DND-41 (cell line): Measurements from ENCODE around the gene GABRG3.

Source experiments
- EZH2 ChIP-seq: IDR thresholded peaks from 3 replicates; pipeline ENCODE4 v1.6.1; 2012; ENCODE audit warnings: borderline replicate concordance, low read depth, mild to moderate bottlenecking, moderate library complexity, low read length, inconsistent platforms; ENCODE audit not compliant: severe bottlenecking
- TF ChIP-seq, protein P1 (sequence below): IDR thresholded peaks from 2 replicates; pipeline ENCODE4 v1.5.1; 2012; ENCODE audit warnings: borderline replicate concordance, low read length, moderate library complexity, mild to moderate bottlenecking; ENCODE audit not compliant: poor library complexity, severe bottlenecking; ENCODE audit errors: extremely low read depth

DNA sequence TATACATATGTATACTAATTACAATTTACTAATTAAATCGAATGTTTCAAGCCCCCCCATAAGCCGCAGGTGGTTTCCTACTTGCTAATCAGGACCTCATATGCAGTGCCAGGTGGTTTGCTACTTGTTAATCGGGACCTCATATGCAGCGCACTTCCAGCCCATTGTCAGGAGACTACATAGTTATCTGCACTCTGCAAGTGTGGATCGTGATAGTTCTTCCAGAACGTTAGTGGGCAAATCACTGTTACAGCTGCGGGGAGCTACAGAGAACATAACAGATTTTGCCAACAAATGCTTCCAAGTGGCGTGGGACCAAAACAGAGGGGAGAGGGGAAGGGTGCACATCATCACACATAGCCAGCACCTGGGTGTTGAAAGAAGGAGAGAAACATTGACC, 558.4 kb downstream of the GABRG3 start:
- TF ChIP-seq, protein P1, sequence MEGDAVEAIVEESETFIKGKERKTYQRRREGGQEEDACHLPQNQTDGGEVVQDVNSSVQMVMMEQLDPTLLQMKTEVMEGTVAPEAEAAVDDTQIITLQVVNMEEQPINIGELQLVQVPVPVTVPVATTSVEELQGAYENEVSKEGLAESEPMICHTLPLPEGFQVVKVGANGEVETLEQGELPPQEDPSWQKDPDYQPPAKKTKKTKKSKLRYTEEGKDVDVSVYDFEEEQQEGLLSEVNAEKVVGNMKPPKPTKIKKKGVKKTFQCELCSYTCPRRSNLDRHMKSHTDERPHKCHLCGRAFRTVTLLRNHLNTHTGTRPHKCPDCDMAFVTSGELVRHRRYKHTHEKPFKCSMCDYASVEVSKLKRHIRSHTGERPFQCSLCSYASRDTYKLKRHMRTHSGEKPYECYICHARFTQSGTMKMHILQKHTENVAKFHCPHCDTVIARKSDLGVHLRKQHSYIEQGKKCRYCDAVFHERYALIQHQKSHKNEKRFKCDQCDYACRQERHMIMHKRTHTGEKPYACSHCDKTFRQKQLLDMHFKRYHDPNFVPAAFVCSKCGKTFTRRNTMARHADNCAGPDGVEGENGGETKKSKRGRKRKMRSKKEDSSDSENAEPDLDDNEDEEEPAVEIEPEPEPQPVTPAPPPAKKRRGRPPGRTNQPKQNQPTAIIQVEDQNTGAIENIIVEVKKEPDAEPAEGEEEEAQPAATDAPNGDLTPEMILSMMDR, result no peak
- TF ChIP-seq EZH2, result no peak
